WTC11 (cell line): ENCODE measurements around the gene SWAP70. TPM values are rescaled to one million over a fixed set of nuclear protein-coding genes. Genes with fewer than 3 reads are reported as not detected.

Experiments
- ATAC-seq: fragments of 200-7000 bp; cut with Tn5 transposase; 2 replicates; pipeline ENCODE4 v1.10.0; 2021; ENCODE audit warnings: mild to moderate bottlenecking, moderate library complexity
- CTCF ChIA-PET: fragments of 300-600 bp; sonication (Branson Sonifier 250); formaldehyde crosslinking; loops from one replicate; lab custom pipeline; 2021; ENCODE audit warnings: antibody characterized with exemption; lab: Charles Lee
- POLR2A ChIA-PET: fragments of 350-600 bp; sonication (Branson Sonifier 250); formaldehyde crosslinking; loops from one replicate; lab custom pipeline; 2021; ENCODE audit warnings: antibody characterized with exemption; lab: Charles Lee
- DNase-seq: peaks from one replicate; pipeline ENCODE4 v3.0.0; 2021; ENCODE audit warnings: low spot score
- H3K27ac Mint-ChIP-seq: 2 replicates; pipeline ENCODE4 v1.8.0; 2021; ENCODE audit warnings: mixed read lengths
- H3K27me3 Mint-ChIP-seq: 2 replicates; pipeline ENCODE4 v1.8.0; 2021; ENCODE audit warnings: low read depth, mild to moderate bottlenecking, moderate library complexity, mixed read lengths
- H3K36me3 Mint-ChIP-seq: 2 replicates; pipeline ENCODE4 v1.8.0; 2021; ENCODE audit warnings: mixed read lengths
- H3K4me1 Mint-ChIP-seq: 2 replicates; pipeline ENCODE4 v1.8.0; 2022; ENCODE audit warnings: mixed read lengths
- H3K4me3 Mint-ChIP-seq: 2 replicates; pipeline ENCODE4 v1.8.0; 2021; ENCODE audit warnings: mild to moderate bottlenecking, moderate library complexity, mixed read lengths
- H3K9me3 Mint-ChIP-seq: 2 replicates; pipeline ENCODE4 v1.8.0; 2021; ENCODE audit warnings: mixed read lengths
- AR ChIP-seq: fragments of 250-450 bp; sonication (Bioruptor Pico); IDR thresholded peaks from 2 replicates; pipeline ENCODE4 v1.9.0; 2021; ENCODE audit warnings: mild to moderate bottlenecking
- ARID4B ChIP-seq: sonication (generic); formaldehyde crosslinking; IDR thresholded peaks from 2 replicates; pipeline ENCODE4 v1.8.0; 2023; ENCODE audit warnings: missing genetic modification reagents, mild to moderate bottlenecking, borderline replicate concordance
- ATF3 ChIP-seq: sonication (generic); formaldehyde crosslinking; conservative IDR thresholded peaks from 2 replicates; pipeline ENCODE4 v1.8.1; 2022; ENCODE audit warnings: mild to moderate bottlenecking, missing genetic modification reagents
- CREM ChIP-seq: sonication (generic); formaldehyde crosslinking; IDR thresholded peaks from 2 replicates; pipeline ENCODE4 v1.8.1; 2022; ENCODE audit warnings: mild to moderate bottlenecking, missing genetic modification reagents, moderate library complexity
- MLX ChIP-seq: sonication (generic); formaldehyde crosslinking; IDR thresholded peaks from 2 replicates; pipeline ENCODE4 v1.8.1; 2023; ENCODE audit warnings: mild to moderate bottlenecking, missing genetic modification reagents, moderate library complexity
- NFATC4 ChIP-seq: fragments of 250-450 bp; sonication (Bioruptor Pico); IDR thresholded peaks from 2 replicates; pipeline ENCODE4 v1.9.0; 2021; ENCODE audit warnings: mild to moderate bottlenecking
- NFE2L1 ChIP-seq: sonication (generic); formaldehyde crosslinking; IDR thresholded peaks from 2 replicates; pipeline ENCODE4 v1.8.1; 2023; ENCODE audit warnings: missing genetic modification reagents
- NFYB ChIP-seq: sonication (generic); formaldehyde crosslinking; conservative IDR thresholded peaks from 2 replicates; pipeline ENCODE4 v1.8.0; 2022; ENCODE audit warnings: low read depth, missing genetic modification reagents
- OVOL2 ChIP-seq: fragments of 250-450 bp; sonication (Bioruptor Pico); IDR thresholded peaks from 2 replicates; pipeline ENCODE4 v1.9.0; 2021; ENCODE audit warnings: mild to moderate bottlenecking, borderline replicate concordance
- SMAD3 ChIP-seq: sonication (generic); formaldehyde crosslinking; IDR thresholded peaks from 2 replicates; pipeline ENCODE4 v1.8.0; 2022; ENCODE audit warnings: missing genetic modification reagents, mild to moderate bottlenecking, borderline replicate concordance
- SOX15 ChIP-seq: fragments of 250-450 bp; sonication (Bioruptor Pico); IDR thresholded peaks from 2 replicates; pipeline ENCODE4 v1.9.0; 2021; ENCODE audit warnings: mild to moderate bottlenecking
- STAT6 ChIP-seq: sonication (generic); formaldehyde crosslinking; conservative IDR thresholded peaks from 2 replicates; pipeline ENCODE4 v1.8.1; 2023; ENCODE audit warnings: mild to moderate bottlenecking, low read depth, missing genetic modification reagents, moderate library complexity
- TEAD1 ChIP-seq: sonication (generic); formaldehyde crosslinking; IDR thresholded peaks from 2 replicates; pipeline ENCODE4 v1.8.0; 2022; ENCODE audit warnings: mild to moderate bottlenecking, missing genetic modification reagents
- TEAD4 ChIP-seq: sonication (generic); formaldehyde crosslinking; IDR thresholded peaks from 2 replicates; pipeline ENCODE4 v1.8.0; 2022; ENCODE audit warnings: mild to moderate bottlenecking, missing genetic modification reagents
- ZBTB21 ChIP-seq: sonication (generic); formaldehyde crosslinking; IDR thresholded peaks from 2 replicates; pipeline ENCODE4 v1.8.1; 2023; ENCODE audit warnings: mild to moderate bottlenecking, missing genetic modification reagents, borderline replicate concordance
- ZBTB43 ChIP-seq: sonication (generic); formaldehyde crosslinking; IDR thresholded peaks from 2 replicates; pipeline ENCODE4 v1.8.1; 2023; ENCODE audit warnings: mild to moderate bottlenecking, missing genetic modification reagents
- ZNF219 ChIP-seq: sonication (generic); formaldehyde crosslinking; IDR thresholded peaks from 2 replicates; pipeline ENCODE4 v1.8.0; 2023; ENCODE audit warnings: missing genetic modification reagents, mild to moderate bottlenecking, borderline replicate concordance
- ZNF423 ChIP-seq: fragments of 250-450 bp; sonication (Bioruptor Pico); IDR thresholded peaks from 2 replicates; pipeline ENCODE4 v2.1.2; 2022; ENCODE audit warnings: mild to moderate bottlenecking, moderate library complexity
- ZNF425 ChIP-seq: fragments of 250-450 bp; sonication (Bioruptor Pico); conservative IDR thresholded peaks from 2 replicates; pipeline ENCODE4 v1.9.0; 2021; ENCODE audit warnings: mild to moderate bottlenecking
- ZNF512 ChIP-seq: sonication (generic); formaldehyde crosslinking; IDR thresholded peaks from 2 replicates; pipeline ENCODE4 v1.8.1; 2022; ENCODE audit warnings: missing genetic modification reagents, borderline replicate concordance
- total RNA-seq: library from RNA; stranded (reverse); gene quantifications from 3 replicates; pipeline ENCODE4 v1.2.3, GENCODE V29; 2021

Gene SWAP70
- total RNA-seq, 1 experiment from 2014 or later, result 24.1 TPM

GRCh38 chr11:9716275-9717039, 52.6 kb downstream of the SWAP70 start (continued):
- no peak for TF ChIP-seq AR (CRISPR knock-in tag)
- no peak for TF ChIP-seq NFE2L1 (CRISPR knock-in tag)
- no peak for TF ChIP-seq STAT6 (CRISPR knock-in tag)
- no peak for TF ChIP-seq SMAD3 (CRISPR knock-in tag)
- no peak for TF ChIP-seq NFATC4
- TF ChIP-seq MLX (CRISPR knock-in tag), result no peak
- TF ChIP-seq ARID4B (CRISPR knock-in tag), result no peak
- TF ChIP-seq CREM (CRISPR knock-in tag), result no peak

- Mint-ChIP-seq H3K27ac (peak overlapping the region; percentile 13; the same call in 1 of the 2 replicates), H3K4me3 (no peak overlapping the region), H3K27me3 (no peaks in the 10 kb centered on the region), H3K4me1 (peaks cover 1% of the 10 kb centered on the region), H3K36me3 (peaks cover 35% of the 10 kb centered on the region), H3K9me3 (peaks cover 4% of the 10 kb centered on the region)
- ATAC-seq (no peak), DNase-seq (no peak)
- ChIA-PET POLR2A (no interaction called here), CTCF (interaction anchor here (1.2 kb wide), 1 partner anchor 31 kb away, joined by 3 read pairs; no protein-coding TSS in a partner anchor)
- TF ChIP-seq ZBTB43 (CRISPR knock-in tag) (no peak), ZNF512 (CRISPR knock-in tag) (no peak), NFYB (CRISPR knock-in tag) (no peak), ZNF219 (CRISPR knock-in tag) (no peak), ATF3 (CRISPR knock-in tag) (no peak), ZNF423 (no peak), OVOL2 (CRISPR knock-in tag) (no peak), ZNF425 (CRISPR knock-in tag) (no peak), TEAD1 (CRISPR knock-in tag) (no peak), ZBTB21 (CRISPR knock-in tag) (no peak), SOX15 (CRISPR knock-in tag) (no peak), TEAD4 (CRISPR knock-in tag) (no peak)
Measured at GRCh38 chr11:9717040-9717357, 53.1 kb downstream of the SWAP70 start.
